KMS-11 (cell line): ENCODE results near the gene RRP8.

Experiments
- H2AFZ ChIP-seq: fragments of 200-600 bp; sonication (generic); 2 replicates; pipeline ENCODE4 v1.6.1; 2016; ENCODE audit warnings: antibody characterized with exemption, mixed run types, low read depth
- H3K27ac ChIP-seq: fragments of 200-600 bp; sonication (generic); 2 replicates; pipeline ENCODE4 v1.6.1; 2016; ENCODE audit warnings: mild to moderate bottlenecking, mixed run types
- H3K27me3 ChIP-seq: fragments of 200-600 bp; sonication (generic); 2 replicates; pipeline ENCODE4 v1.6.1; 2017; ENCODE audit warnings: mild to moderate bottlenecking, low read depth, mixed run types, moderate library complexity; ENCODE audit not compliant: insufficient read depth
- H3K36me3 ChIP-seq: fragments of 200-600 bp; sonication (generic); 2 replicates; pipeline ENCODE4 v1.6.1; 2017; ENCODE audit warnings: mild to moderate bottlenecking, mixed run types; ENCODE audit not compliant: insufficient read depth
- H3K4me1 ChIP-seq: fragments of 200-600 bp; sonication (generic); 2 replicates; pipeline ENCODE4 v1.6.1; 2016; ENCODE audit warnings: mild to moderate bottlenecking, low read depth, mixed run types; ENCODE audit not compliant: poor library complexity, severe bottlenecking
- H3K4me2 ChIP-seq: fragments of 200-600 bp; sonication (generic); 2 replicates; pipeline ENCODE4 v1.7.0; 2016; ENCODE audit warnings: mild to moderate bottlenecking, mixed run types
- H3K4me3 ChIP-seq: fragments of 200-600 bp; sonication (generic); IDR thresholded peaks from 2 replicates; pipeline ENCODE4 v1.6.1; 2017; ENCODE audit warnings: low read depth, low read length, mixed read lengths; ENCODE audit not compliant: insufficient read depth
- H3K79me2 ChIP-seq: fragments of 200-600 bp; sonication (generic); 2 replicates; pipeline ENCODE4 v1.6.1; 2016; ENCODE audit warnings: low read depth, mixed run types; ENCODE audit not compliant: insufficient read depth
- H3K9ac ChIP-seq: fragments of 200-600 bp; sonication (generic); 2 replicates; pipeline ENCODE4 v1.6.1; 2016; ENCODE audit warnings: mild to moderate bottlenecking, mixed run types
- H4K20me1 ChIP-seq: fragments of 200-600 bp; sonication (generic); 2 replicates; pipeline ENCODE4 v1.6.1; 2016; ENCODE audit warnings: mild to moderate bottlenecking, mixed run types; ENCODE audit not compliant: insufficient read depth
- CTCF ChIP-seq: fragments of 200-600 bp; sonication (generic); conservative IDR thresholded peaks from 2 replicates; pipeline ENCODE4 v1.6.1; 2017; ENCODE audit warnings: low read depth, mild to moderate bottlenecking, antibody characterized with exemption, low read length, moderate library complexity, mixed read lengths

The RRP8 gene

DNA sequence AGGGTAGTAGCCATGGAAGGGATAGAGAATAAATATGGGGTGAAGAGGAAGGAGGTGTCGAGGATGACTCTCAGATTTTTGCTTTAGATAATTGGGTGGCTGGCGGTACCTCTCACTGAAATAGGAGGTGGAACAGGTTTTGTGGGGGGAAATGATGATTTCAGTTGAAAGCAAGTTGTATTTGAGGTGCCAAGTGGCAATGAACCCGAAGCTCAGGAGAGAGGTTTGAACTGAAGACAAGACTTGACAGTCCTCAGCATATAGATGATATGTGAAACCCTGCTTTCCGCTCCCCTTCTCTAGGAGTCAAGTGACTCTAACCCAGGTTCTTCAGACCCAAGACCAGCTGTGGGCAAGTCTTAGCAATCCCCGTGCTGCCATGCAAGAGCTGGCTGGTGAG lies 33.7 kb downstream of the RRP8 start:
- Histone ChIP-seq H3K79me2 (no peaks in the 10 kb centered on the region), H3K27me3 (no peaks in the 10 kb centered on the region), H3K36me3 (no peaks in the 10 kb centered on the region), H3K9ac (no peak overlapping the region), H4K20me1 (no peaks in the 10 kb centered on the region), H2AFZ (no peak overlapping the region), H3K4me3 (no peak overlapping the region), H3K4me2 (no peak overlapping the region), H3K4me1 (peaks cover 6% of the 10 kb centered on the region), H3K27ac (no peak overlapping the region)
- no peak for TF ChIP-seq CTCF

DNA sequence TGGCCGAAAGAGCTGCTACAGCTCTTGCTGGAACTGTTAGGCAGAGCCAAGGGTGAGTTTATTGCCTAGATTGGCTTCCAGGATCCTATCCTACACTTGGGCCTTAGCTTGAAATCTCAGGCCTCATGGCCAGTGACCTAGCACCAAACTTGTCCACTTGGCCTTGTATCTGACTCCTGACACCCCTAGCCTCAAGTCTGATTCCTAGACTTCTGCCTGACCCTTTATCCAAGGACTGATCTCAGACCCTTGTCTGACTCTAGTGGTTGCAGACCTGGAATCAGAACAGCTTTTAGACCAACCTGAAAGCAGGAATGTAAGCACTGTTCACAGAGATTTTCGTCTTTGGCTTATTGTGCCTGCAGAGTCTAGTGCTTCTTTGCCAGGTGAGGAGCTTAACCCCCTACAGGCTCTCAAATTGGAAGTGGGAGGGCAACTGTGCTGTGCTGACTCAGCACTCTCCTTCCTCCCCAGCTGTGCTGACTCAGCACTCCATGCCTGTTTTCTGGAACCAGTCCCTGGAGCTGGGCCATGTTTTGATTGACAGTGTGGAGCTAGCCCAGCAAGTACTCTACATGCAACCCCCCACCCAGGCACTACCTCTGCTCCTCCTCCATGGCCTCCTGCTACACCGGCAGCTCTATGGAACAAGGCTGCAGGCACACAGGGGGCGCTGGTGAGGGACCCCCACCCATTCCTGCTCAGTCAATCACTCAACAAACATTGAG lies 35.1 kb downstream of the RRP8 start:
- no peaks in the 10 kb centered on the region for H3K27me3 ChIP-seq
- no peak overlapping the region for H3K4me3 ChIP-seq
- no peak overlapping the region for H3K4me2 ChIP-seq
- H4K20me1 ChIP-seq, result no peaks in the 10 kb centered on the region
- TF ChIP-seq CTCF, result no peak
- no peak overlapping the region for H3K27ac ChIP-seq
- no peaks in the 10 kb centered on the region for H3K79me2 ChIP-seq
- no peak overlapping the region for H2AFZ ChIP-seq
- no peaks in the 10 kb centered on the region for H3K36me3 ChIP-seq
- no peak overlapping the region for H3K9ac ChIP-seq
- peaks cover 6% of the 10 kb centered on the region for H3K4me1 ChIP-seq

DNA sequence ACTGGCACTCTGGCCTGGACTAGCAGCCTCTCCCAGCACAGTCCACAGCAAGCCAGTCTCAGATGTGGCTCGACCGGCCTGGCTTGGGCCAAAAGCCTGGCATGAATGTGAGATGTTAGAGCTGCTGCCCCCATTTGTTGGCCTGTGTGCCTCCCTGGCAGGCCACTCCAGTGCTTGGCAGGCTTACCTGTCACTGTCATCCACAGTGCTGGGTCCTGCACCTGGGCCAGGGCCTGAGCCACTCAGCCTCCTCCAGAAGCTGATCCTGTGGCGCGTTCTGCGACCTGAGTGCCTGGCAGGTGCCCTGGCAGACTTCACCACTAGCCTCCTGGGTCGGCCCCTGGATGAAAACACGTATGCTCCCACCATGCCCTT lies 36.1 kb downstream of the RRP8 start:
- Histone ChIP-seq H3K9ac (no peak overlapping the region), H3K27ac (no peak overlapping the region), H3K4me2 (no peak overlapping the region), H3K4me1 (peaks cover 6% of the 10 kb centered on the region), H3K79me2 (no peaks in the 10 kb centered on the region), H3K36me3 (no peaks in the 10 kb centered on the region), H2AFZ (no peak overlapping the region), H3K4me3 (no peak overlapping the region), H3K27me3 (no peaks in the 10 kb centered on the region), H4K20me1 (no peaks in the 10 kb centered on the region)
- no peak for TF ChIP-seq CTCF

DNA sequence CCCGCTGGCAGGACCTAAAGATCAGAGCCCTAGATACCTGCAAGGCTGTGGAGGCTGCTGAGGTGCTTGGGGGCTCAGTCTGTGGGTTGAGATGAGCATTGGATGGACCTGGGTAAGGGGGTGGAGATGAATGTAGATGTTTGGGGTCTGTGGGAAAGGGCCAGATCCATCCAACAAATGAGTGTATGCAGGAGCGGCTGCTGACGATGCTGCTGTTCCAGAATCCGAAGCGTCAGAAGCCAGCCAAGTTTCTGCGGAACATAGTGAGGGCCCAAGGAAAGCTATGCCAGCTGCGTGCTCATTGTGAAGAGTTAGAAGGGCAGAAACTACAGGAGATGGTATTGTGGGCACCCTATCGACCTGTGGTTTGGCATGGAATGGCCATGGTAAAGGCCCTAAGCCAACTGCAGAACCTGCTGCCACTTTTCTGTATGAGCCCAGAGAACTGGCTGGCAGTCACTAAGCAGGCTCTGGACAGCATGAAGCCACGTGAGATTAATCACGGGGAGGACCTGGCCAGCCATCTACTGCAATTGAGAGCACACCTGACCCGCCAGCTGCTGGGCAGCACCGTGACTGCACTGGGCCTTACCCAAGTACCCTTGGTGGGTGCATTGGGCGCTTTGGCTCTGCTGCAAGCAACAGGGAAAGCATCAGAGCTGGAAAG lies 36.6 kb downstream of the RRP8 start:
- Histone ChIP-seq H3K27ac (no peak overlapping the region), H3K9ac (no peak overlapping the region), H3K4me3 (no peak overlapping the region), H3K27me3 (no peaks in the 10 kb centered on the region), H2AFZ (no peak overlapping the region), H3K79me2 (no peaks in the 10 kb centered on the region), H3K4me1 (peaks cover 6% of the 10 kb centered on the region), H3K4me2 (no peak overlapping the region), H4K20me1 (no peaks in the 10 kb centered on the region), H3K36me3 (no peaks in the 10 kb centered on the region)
- TF ChIP-seq CTCF, result no peak
